Esophagus squamous epithelium (tissue), 5 donors: ENCODE measurements around the gene SLC27A5. TPM values are rescaled to one million over a fixed set of nuclear protein-coding genes. Genes with fewer than 3 reads are reported as not detected.
A peak's percentile ranks its signal among the peaks of the same experiment; 100 is the strongest.
"Not testable (repeated sequence)": the region's sequence is repeated elsewhere in the genome, so short reads cannot be mapped to it uniquely, and the experiment has no call there.

Experiments
- DNase-seq: peaks from one replicate; lab custom pipeline; 2025; lab: John Stamatoyannopoulos, UW
- H3K27ac ChIP-seq, 4 donors: fragments of 200-600 bp; sonication (generic); one replicate each; pipeline ENCODE4 v1.5.1; 2016 to 2019; ENCODE audit warnings: mild to moderate bottlenecking in 1 of 4
- H3K27me3 ChIP-seq, 4 donors: fragments of 200-600 bp; sonication (generic); 1 replicate in 3 of 4; 2 replicates in 1 of 4; pipeline versions ENCODE4 v1.5.1 to v1.6.0; 2017 to 2021; ENCODE audit warnings: antibody characterized with exemption in 1 of 4
- H3K36me3 ChIP-seq, 3 donors: fragments of 200-600 bp; sonication (generic); one replicate each; pipeline ENCODE4 v1.5.1; 2016 to 2019
- H3K4me1 ChIP-seq, 3 donors: fragments of 200-600 bp; sonication (generic); one replicate each; pipeline ENCODE4 v1.5.1; 2017 to 2019
- H3K4me3 ChIP-seq, 4 donors: fragments of 200-600 bp; sonication (generic); 1 replicate in 3 of 4; 2 replicates in 1 of 4; pipeline ENCODE4 v1.5.1; 2016 to 2019; ENCODE audit warnings: mild to moderate bottlenecking in 2 of 4, moderate library complexity in 1 of 4
- H3K9me3 ChIP-seq, 3 donors: fragments of 200-600 bp; sonication (generic); one replicate each; pipeline ENCODE4 v1.5.1; 2016 to 2019
- POLR2A ChIP-seq, 4 donors: fragments of 450-650 bp; IDR thresholded peaks; one replicate each; pipeline ENCODE4 v1.6.1; 2017; ENCODE audit warnings: antibody characterized with exemption in 4 of 4, mild to moderate bottlenecking in 4 of 4, moderate library complexity in 3 of 4
- WGBS, 2 donors: methylation state at CpG; one replicate each; pipeline ENCODE4 v1.1.5; 2018; 5-methylcytosine and 5-hydroxymethylcytosine counted together
- intact Hi-C: fragments of 100-400 bp; cut with DNase I; formaldehyde crosslinking; loops from one replicate; pipeline ENCODE4 v1.15.0; 2022
- small RNA-seq, 4 donors: library from RNA; depleted of rRNA; stranded (forward); fragments of <200 nt; gene quantifications; one replicate each; pipeline ENCODE3, GENCODE V24; 2016
- total RNA-seq, 4 donors: library from RNA; depleted of rRNA; stranded (reverse); fragments of >200 nt; gene quantifications; one replicate each; pipeline ENCODE4 v1.1.0, GENCODE V29; 2016
- TF ChIP-seq, protein P1 (sequence below), 6 experiments: fragments of 450-650 bp in 4 of 6; fragments of 200-600 bp in 2 of 6; sonication (generic) in 2 of 6; IDR thresholded peaks; one replicate each; pipeline ENCODE4 v1.5.1; 2016 to 2019; ENCODE audit warnings: antibody characterized with exemption in 6 of 6, mild to moderate bottlenecking in 4 of 6, moderate library complexity in 4 of 6
- donor health status: DM: yes; HTN: yes; CAD: no.

SLC27A5 gene
- total RNA-seq, 4 donors from 2014 or later: 1.9 to 5.3 (median 2.6) TPM

DNA sequence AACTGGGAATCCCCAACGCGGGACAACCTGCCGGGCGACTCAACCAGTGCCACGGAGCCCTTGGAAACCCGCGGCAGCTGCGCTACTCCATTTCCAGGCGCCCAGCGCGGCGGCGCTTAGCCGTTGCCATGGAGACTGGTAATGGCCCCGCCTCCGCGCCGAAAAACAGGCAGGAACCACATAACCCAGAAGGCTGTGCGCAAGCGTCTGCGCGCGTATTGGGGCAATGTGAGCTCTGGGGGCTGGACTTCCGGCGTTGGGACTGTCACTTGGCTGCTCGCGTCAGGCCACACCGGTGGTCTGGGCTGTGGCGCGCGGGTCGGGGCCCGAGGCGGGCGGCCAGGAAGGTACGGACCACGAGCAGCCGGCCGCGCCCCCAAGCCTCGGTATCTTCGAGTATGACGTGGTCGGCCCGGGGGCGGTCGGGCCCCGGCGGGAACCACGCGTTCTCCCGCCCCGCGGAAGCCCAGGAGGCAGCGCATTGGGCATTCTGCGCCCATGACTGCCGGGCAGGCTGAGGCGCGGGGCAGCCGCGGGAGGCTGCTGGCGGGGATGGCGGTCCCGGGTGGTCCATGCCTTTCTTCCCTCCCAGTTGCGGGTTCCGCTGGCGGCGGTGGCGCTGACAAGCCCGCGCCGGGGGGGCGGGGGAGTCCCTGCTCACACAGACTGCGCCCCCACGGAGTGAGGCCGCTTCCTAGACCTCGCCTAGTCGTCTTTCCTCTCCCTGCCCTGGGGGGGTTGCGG lies 60.3 kb downstream of the SLC27A5 start, which contains the start of gene ZNF324B:
Gene ZNF324B, plus strand, starts transcription at position 265 of the 744 bp plus-strand sequence. CDS start 2,080 bp downstream, outside the sequence.
- Histone ChIP-seq H3K4me1 (peaks cover 0 to 24% (median 6%) of the 10 kb centered on the region in 3 donors), H3K9me3 (peaks cover 0 to 10% (median 7%) of the 10 kb centered on the region in 3 donors), H3K27ac (peak within 1 kb of the TSS; percentile 66 to 78 (median 78)), H3K36me3 (peaks cover 0 to 30% (median 3%) of the 10 kb centered on the region in 3 donors), H3K27me3 (peaks cover 0 to 36% (median 0%) of the 10 kb centered on the region in 4 donors), H3K4me3 (peak within 1 kb of the TSS; percentile 72 to 99 (median 78))
- TF ChIP-seq, protein P1, sequence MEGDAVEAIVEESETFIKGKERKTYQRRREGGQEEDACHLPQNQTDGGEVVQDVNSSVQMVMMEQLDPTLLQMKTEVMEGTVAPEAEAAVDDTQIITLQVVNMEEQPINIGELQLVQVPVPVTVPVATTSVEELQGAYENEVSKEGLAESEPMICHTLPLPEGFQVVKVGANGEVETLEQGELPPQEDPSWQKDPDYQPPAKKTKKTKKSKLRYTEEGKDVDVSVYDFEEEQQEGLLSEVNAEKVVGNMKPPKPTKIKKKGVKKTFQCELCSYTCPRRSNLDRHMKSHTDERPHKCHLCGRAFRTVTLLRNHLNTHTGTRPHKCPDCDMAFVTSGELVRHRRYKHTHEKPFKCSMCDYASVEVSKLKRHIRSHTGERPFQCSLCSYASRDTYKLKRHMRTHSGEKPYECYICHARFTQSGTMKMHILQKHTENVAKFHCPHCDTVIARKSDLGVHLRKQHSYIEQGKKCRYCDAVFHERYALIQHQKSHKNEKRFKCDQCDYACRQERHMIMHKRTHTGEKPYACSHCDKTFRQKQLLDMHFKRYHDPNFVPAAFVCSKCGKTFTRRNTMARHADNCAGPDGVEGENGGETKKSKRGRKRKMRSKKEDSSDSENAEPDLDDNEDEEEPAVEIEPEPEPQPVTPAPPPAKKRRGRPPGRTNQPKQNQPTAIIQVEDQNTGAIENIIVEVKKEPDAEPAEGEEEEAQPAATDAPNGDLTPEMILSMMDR (IDR thresholded peaks at IDR 0.05): peak in 1 of 6 experiments; percentile 3
- peak in 1 of 4 donors; percentile 49 for TF ChIP-seq POLR2A (IDR thresholded peaks at IDR 0.05)
- peak; percentile 82 for DNase-seq
- 0% methylated on average over 4 of the region's 79 CpGs; no CpG with 5 or more reads in 1 of the 2 donors for WGBS, 2 donors
- intact Hi-C loops: no loop called here

GRCh38 chr19:58450856-58451357 lies 60.9 kb downstream of the SLC27A5 start:
- Histone ChIP-seq H3K4me3 (peak overlapping the region; percentile 72 to 99 (median 78)), H3K27me3 (peaks cover 0 to 42% (median 0%) of the 10 kb centered on the region in 4 donors), H3K36me3 (peaks cover 0 to 24% (median 0%) of the 10 kb centered on the region in 3 donors), H3K9me3 (peaks cover 0 to 10% (median 7%) of the 10 kb centered on the region in 3 donors), H3K27ac (peak overlapping the region in 2 of 4 donors; percentile 77 to 78), H3K4me1 (peaks cover 0 to 24% (median 6%) of the 10 kb centered on the region in 3 donors)
- intact Hi-C loops: no loop called here
- DNase-seq: no peak
- TF ChIP-seq, protein P1 (IDR thresholded peaks at IDR 0.05): no peak
- TF ChIP-seq POLR2A (IDR thresholded peaks at IDR 0.05): no peak
- WGBS, 2 donors: 2 to 4% methylated on average over 10 to 11 of the region's 11 CpGs

- intact Hi-C loops, H3K27ac ChIP-seq, H3K4me3 ChIP-seq, DNase-seq: not testable (repeated sequence)
- WGBS, 2 donors: 61 to 62% methylated on average over 5 of the region's 5 CpGs
- Histone ChIP-seq H3K4me1 (peaks cover 0 to 24% (median 6%) of the 10 kb centered on the region in 3 donors), H3K36me3 (peaks cover 0 to 18% (median 0%) of the 10 kb centered on the region in 3 donors), H3K9me3 (peaks cover 0 to 10% (median 7%) of the 10 kb centered on the region in 3 donors), H3K27me3 (peaks cover 0 to 44% (median 0%) of the 10 kb centered on the region in 4 donors)
Observed at GRCh38 chr19:58449980-58450379, 61.8 kb downstream of the SLC27A5 start.

DNA sequence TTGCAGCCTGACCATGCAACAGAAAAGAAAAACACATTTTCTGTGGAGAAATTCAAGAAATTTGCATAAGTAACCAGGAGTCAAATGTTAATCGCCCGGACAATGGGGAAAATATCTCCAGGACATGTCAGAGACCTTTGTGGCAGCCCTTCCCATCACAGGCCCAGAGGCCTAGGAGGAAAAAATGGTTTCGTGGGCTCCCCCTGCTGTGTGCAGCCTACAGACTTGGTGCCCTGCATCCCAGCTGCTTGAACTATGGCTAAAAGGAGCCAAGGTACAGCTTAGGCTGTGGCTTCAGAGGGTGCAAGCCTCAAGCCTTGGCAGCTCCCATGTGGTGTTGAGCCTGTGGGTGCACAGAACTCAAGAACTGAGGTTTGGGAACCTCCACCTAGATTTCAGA lies 62.9 kb downstream of the SLC27A5 start:
- DNase-seq, H3K27ac ChIP-seq, intact Hi-C loops, H3K4me3 ChIP-seq, H3K36me3 ChIP-seq: not testable (repeated sequence)
- H3K9me3 ChIP-seq: peaks cover 0 to 10% (median 7%) of the 10 kb centered on the region in 3 donors
- H3K4me1 ChIP-seq: peaks cover 0 to 24% (median 6%) of the 10 kb centered on the region in 3 donors
- 69 to 77% methylated on average over 3 of the region's 3 CpGs for WGBS, 2 donors
- H3K27me3 ChIP-seq: peaks cover 0 to 44% (median 0%) of the 10 kb centered on the region in 4 donors

Small RNA genes within 50 kb of the gene (small RNA-seq; reads per million reads assigned to genes)
- gene MIR6807 (0 to 0.27 (median 0.04) reads per million in 4 donors), gene RN7SL525P (0 reads per million in 4 donors), gene RN7SL693P (0 reads per million in 4 donors), gene RNU6-1337P (0 reads per million in 4 donors)

Other genes starting within 250 kb of the SLC27A5 start
- gene ZNF8, start 233.0 kb downstream of the SLC27A5 start, total RNA-seq: 1 to 10 TPM; 3.5 to 6.7 (median 4.2) TPM
- 10 to 100 TPM; 24.7 to 42.0 (median 38.0) TPM for gene ERVK3-1, start 206.6 kb downstream of the SLC27A5 start, total RNA-seq
- gene ZSCAN22, start 185.0 kb downstream of the SLC27A5 start, total RNA-seq: 1 to 10 TPM; 2.2 to 3.2 (median 2.9) TPM
- gene A1BG, start 158.5 kb downstream of the SLC27A5 start, total RNA-seq: 10 to 100 TPM in 2 of 4 donors, 1 to 10 TPM in 1, not detected in 1; 1.1 to 25.1 (median 13.9) TPM
- gene ZNF497, start 149.2 kb downstream of the SLC27A5 start, total RNA-seq: 1 to 10 TPM in 3 of 4 donors, under 1 TPM in 1; 0.87 to 1.9 (median 1.4) TPM
- 1 to 10 TPM; 2.4 to 6.7 (median 3.3) TPM for gene ZNF837, start 131.0 kb downstream of the SLC27A5 start, total RNA-seq
- 1,000 to 10,000 TPM; 1,292 to 2,917 (median 1,952) TPM for gene RPS5, start 124.7 kb downstream of the SLC27A5 start, total RNA-seq
- 10 to 100 TPM in 2 of 4 donors, 1 to 10 TPM in 2; 5.0 to 30.5 (median 15.7) TPM for gene RNF225, start 116.3 kb downstream of the SLC27A5 start, total RNA-seq
- gene ZNF584, start 103.3 kb downstream of the SLC27A5 start, total RNA-seq: 10 to 100 TPM in 2 of 4 donors, 1 to 10 TPM in 2; 8.5 to 13.4 (median 9.4) TPM
- gene ZNF132, start 71.8 kb downstream of the SLC27A5 start, total RNA-seq: 1 to 10 TPM; 2.0 to 5.3 (median 2.4) TPM
- gene ZNF324B, start 60.4 kb downstream of the SLC27A5 start, total RNA-seq: 10 to 100 TPM in 1 of 4 donors, 1 to 10 TPM in 3; 6.5 to 10.1 (median 8.0) TPM
- gene ZNF324, start 44.9 kb downstream of the SLC27A5 start, total RNA-seq: 10 to 100 TPM; 13.5 to 25.4 (median 20.2) TPM
- 10 to 100 TPM in 3 of 4 donors, 1 to 10 TPM in 1; 6.0 to 13.3 (median 12.1) TPM for gene ZNF446, start 35.6 kb downstream of the SLC27A5 start, total RNA-seq
- 10 to 100 TPM in 1 of 4 donors, 1 to 10 TPM in 3; 6.9 to 11.1 (median 8.3) TPM for gene ZBTB45, start 7.8 kb upstream of the SLC27A5 start, total RNA-seq
- 100 to 1,000 TPM; 150 to 198 (median 179) TPM for gene TRIM28, start 32.1 kb upstream of the SLC27A5 start, total RNA-seq
- gene CHMP2A, start 43.1 kb upstream of the SLC27A5 start, total RNA-seq: 10 to 100 TPM; 76.5 to 99.5 (median 86.6) TPM
- gene UBE2M, start 46.6 kb upstream of the SLC27A5 start, total RNA-seq: 10 to 100 TPM; 22.0 to 37.4 (median 24.7) TPM
- gene MZF1, start 61.3 kb upstream of the SLC27A5 start, total RNA-seq: 10 to 100 TPM; 11.8 to 30.9 (median 21.7) TPM